Measurements from ENCODE around the gene GGA1. TPM values are rescaled to one million over a fixed set of nuclear protein-coding genes. Genes with fewer than 3 reads are reported as not detected.
A peak's percentile ranks its signal among the peaks of the same experiment; 100 is the strongest.

Gene GGA1
- total and polyA plus RNA-seq, 2 of the 4 experiments (the other 2 are of a cell fraction): 17.2 to 48.5 TPM

GRCh38 chr22:37566903-37567798, 41.5 kb upstream of the GGA1 start:
- no peak overlapping the region for H2BK5ac ChIP-seq (ENCODE audit: low read depth, low read length, poor library complexity, severe bottlenecking)
- no peak for ATAC-seq (ENCODE audit: low read depth)
- 54% methylated on average over 11 of the region's 16 CpGs; no CpG with 5 or more reads in 1 of the 2 experiments for WGBS, 2 experiments (ENCODE audit: extremely low coverage in 2 of 2, insufficient read length in 1 of 2)
- peak overlapping the region; percentile 64 for H2AFZ ChIP-seq (replicated peaks; ENCODE audit: low read length, poor library complexity)
- H4K8ac ChIP-seq (ENCODE audit: low read depth in 2 of 2, low read length in 2 of 2): no peak overlapping the region
- H3K23ac ChIP-seq (ENCODE audit: low read depth, low read length): 0 out of 2 replicates have a peak overlapping the region, but pooled peaks have one; percentile 24
- H3K27ac ChIP-seq (ENCODE audit: insufficient read depth, low read length): no peak overlapping the region
- in situ Hi-C loops (cut with MboI; ENCODE audit: low sequenced_read_pairs): no loop called here
- H3K79me1 ChIP-seq (ENCODE audit: low read depth in 1 of 2, low read length in 2 of 2): peaks cover 28 to 92% of the 10 kb centered on the region in 2 experiments; a peak in 3 of 4 replicates
- no peak overlapping the region for H3K4ac ChIP-seq (ENCODE audit: low read depth, low read length)
- peaks cover 24% of the 10 kb centered on the region for H3K9me1 ChIP-seq (ENCODE audit: insufficient read depth, low read length)
- no peak overlapping the region for H2BK20ac ChIP-seq (ENCODE audit: low read depth, low read length)
- BruUV-seq (replicated peaks): no TSS peak
- no peaks in the 10 kb centered on the region for H3K9me3 ChIP-seq (ENCODE audit: control insufficient read depth, insufficient read depth, low read length)
- peak; percentile 46 for DNase-seq
- H2BK120ac ChIP-seq (ENCODE audit: low read depth, low read length): no peak overlapping the region
- no peak overlapping the region for H3K4me3 ChIP-seq (ENCODE audit: insufficient read depth, low read depth, low read length)
- peak overlapping the region; percentile 80 for H2AK9ac ChIP-seq (replicated peaks; ENCODE audit: low read depth, low read length, poor library complexity)
- no peak overlapping the region; the same call in 1 of the 2 replicates for H2AK5ac ChIP-seq (ENCODE audit: low read depth, low read length)
- no peak overlapping the region; the same call in 1 of the 2 replicates for H3K14ac ChIP-seq (replicated peaks; ENCODE audit: low read depth, low read length)
- no peak overlapping the region for H3K4me2 ChIP-seq (ENCODE audit: low read depth, low read length)
- H3K56ac ChIP-seq (ENCODE audit: extremely low read depth, insufficient read depth, low read length): no peak overlapping the region
- peaks cover 23% of the 10 kb centered on the region for H3K4me1 ChIP-seq (ENCODE audit: control insufficient read depth, insufficient read depth, low read length)
- H3K18ac ChIP-seq (ENCODE audit: low read depth, low read length): no peak overlapping the region
- dilution Hi-C loops (cut with HindIII; ENCODE audit: low sequenced_read_pairs, unreplicated experiment): no loop called here
- no peak overlapping the region for H2BK15ac ChIP-seq (ENCODE audit: low read depth, low read length)
- H4K5ac ChIP-seq (ENCODE audit: low read depth, low read length): no peak overlapping the region
- H3K36me3 ChIP-seq (ENCODE audit: control insufficient read depth, insufficient read depth, low read length): peaks cover 48% of the 10 kb centered on the region
- no peak overlapping the region for H3K9ac ChIP-seq (ENCODE audit: low read depth, low read length)
- peaks cover 100% of the 10 kb centered on the region for H4K20me1 ChIP-seq (ENCODE audit: insufficient read depth, low read length)
- ChIA-PET POLR2A (ENCODE audit: unreplicated experiment) (interaction anchor here (1.6 kb wide), 1 partner anchor 9 kb away, joined by 3 read pairs; no protein-coding TSS in a partner anchor), CTCF (interaction anchor here (0.8 to 1.6 kb wide), 4 partner anchors 12 to 25 kb away, joined by 3 to 11 read pairs (median 4); partner anchors contain the start of gene LGALS2)
- intact Hi-C loops (cut with micrococcal nuclease): loop anchor here (2.0 kb wide), 1 partner anchor 28 kb away; no protein-coding TSS in a partner anchor
- no peak for TF ChIP-seq RFX5 (IDR thresholded peaks at IDR 0.05; ENCODE audit: low read depth, low read length)
- TF ChIP-seq RAD21 (IDR thresholded peaks at IDR 0.05; ENCODE audit: low read length): peak; percentile 84
- TF ChIP-seq USF2 (IDR thresholded peaks at IDR 0.05; ENCODE audit: low read depth, low read length): no peak
- no peak for TF ChIP-seq RCOR1 (IDR thresholded peaks at IDR 0.05; ENCODE audit: insufficient replicate concordance, low read length)
- TF ChIP-seq NFE2L2 (IDR thresholded peaks at IDR 0.05; ENCODE audit: low read depth, low read length): no peak
- TF ChIP-seq CTCF (conservative IDR thresholded peaks at IDR 0.05; ENCODE audit: low read depth, low read length): peak; percentile 80
- TF ChIP-seq SMC3 (IDR thresholded peaks at IDR 0.05; ENCODE audit: low read depth, low read length): peak; percentile 87
- TF ChIP-seq MAZ (IDR thresholded peaks at IDR 0.05; ENCODE audit: borderline replicate concordance, low read depth, low read length): peak; percentile 42; the same call in 1 of the 2 replicates
- TF ChIP-seq POLR2A (IDR thresholded peaks at IDR 0.05; ENCODE audit: low read depth, low read length): 0 out of 2 replicates have a peak, but pooled peaks have one; percentile 21
- H4K91ac ChIP-seq (ENCODE audit: insufficient read depth, low read depth, low read length): no peak overlapping the region
- no peaks in the 10 kb centered on the region for H3K27me3 ChIP-seq (ENCODE audit: control insufficient read depth, insufficient read depth, low read length)

All from IMR-90 (cell line).